Measurements from ENCODE around the gene PTPRR. TPM values are rescaled to one million over a fixed set of nuclear protein-coding genes. Genes with fewer than 3 reads are reported as not detected.

Gene PTPRR
- total RNA-seq, 4 donors from 2014 or later = 1.3 to 1.5 TPM; not detected in 2

DNA sequence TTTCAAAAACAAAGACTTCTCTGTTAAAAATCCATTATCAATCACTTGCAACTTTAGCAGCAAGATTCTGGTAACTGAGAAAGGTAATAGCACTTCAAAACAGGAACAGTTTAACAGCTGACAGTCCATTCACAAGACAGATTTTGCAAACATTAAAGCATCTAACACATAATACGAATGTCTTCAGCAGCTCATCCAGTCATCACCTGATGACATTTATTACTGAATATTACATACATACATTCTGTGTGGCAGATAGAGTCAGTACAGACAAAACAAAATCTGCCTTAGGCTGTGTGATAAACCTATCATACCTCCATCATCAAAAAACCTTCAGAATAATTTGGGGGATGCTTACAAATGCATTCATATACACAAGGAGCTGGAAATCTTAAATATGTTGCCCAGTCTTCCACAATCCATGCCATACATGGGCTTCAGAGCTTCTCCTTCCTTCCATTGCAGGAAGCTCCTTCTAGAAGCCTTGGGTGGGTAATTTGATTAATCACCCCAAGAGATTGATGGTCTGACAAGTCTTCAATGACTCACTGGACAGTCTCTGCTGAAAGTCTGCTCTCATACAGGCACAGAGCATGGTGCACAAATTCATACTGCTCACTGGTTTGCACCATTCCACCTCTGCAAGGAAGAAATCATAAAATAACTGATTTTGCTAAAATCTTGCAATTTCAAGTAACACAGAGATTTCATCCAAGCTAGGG lies 281.7 kb downstream of the PTPRR start:
- TF ChIP-seq, protein P1, sequence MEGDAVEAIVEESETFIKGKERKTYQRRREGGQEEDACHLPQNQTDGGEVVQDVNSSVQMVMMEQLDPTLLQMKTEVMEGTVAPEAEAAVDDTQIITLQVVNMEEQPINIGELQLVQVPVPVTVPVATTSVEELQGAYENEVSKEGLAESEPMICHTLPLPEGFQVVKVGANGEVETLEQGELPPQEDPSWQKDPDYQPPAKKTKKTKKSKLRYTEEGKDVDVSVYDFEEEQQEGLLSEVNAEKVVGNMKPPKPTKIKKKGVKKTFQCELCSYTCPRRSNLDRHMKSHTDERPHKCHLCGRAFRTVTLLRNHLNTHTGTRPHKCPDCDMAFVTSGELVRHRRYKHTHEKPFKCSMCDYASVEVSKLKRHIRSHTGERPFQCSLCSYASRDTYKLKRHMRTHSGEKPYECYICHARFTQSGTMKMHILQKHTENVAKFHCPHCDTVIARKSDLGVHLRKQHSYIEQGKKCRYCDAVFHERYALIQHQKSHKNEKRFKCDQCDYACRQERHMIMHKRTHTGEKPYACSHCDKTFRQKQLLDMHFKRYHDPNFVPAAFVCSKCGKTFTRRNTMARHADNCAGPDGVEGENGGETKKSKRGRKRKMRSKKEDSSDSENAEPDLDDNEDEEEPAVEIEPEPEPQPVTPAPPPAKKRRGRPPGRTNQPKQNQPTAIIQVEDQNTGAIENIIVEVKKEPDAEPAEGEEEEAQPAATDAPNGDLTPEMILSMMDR (IDR thresholded peaks at IDR 0.05; ENCODE audit: low read depth) = no peak

DNA sequence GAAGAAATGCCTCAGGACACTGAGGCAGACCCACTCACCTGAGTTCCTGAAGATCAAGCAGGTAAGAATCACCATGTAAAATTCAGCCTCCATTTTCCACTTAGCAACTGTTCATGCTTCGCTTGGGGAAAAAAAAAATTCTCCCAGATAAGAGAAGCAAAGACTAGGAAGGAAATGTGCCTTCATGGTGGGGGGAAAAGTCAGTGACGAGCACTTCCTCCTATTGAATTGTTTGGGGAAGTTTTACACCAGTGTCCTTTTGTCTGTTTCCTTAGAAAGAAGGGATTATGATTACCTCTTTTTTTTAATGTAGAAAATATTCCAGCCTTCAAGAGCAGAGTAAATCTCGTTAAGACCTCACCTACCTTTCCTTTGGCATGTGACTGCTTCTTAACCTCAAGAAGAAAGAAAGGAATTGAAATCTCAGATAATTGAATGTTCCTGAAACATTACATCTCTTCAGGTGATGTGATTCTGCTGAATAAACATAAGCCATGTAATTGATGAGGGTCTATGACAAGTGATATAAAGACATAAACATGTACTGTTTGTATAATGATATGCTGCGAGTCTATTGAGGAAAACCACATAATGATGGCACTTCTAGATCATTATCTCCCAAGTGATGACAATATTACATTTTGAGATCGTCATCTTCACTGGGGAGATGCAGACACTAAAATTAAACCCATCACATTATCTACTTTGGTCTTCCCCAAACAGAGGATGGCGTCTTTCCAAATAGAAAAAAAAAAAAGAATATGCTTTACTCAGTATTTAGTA lies 283.0 kb downstream of the PTPRR start, which contains the start of gene PTPRB:
TSS of gene PTPRB (minus strand) at position 127 of the 783 bp plus-strand sequence. CDS start at position 93, 34 bp downstream.
- TF ChIP-seq, protein P1 (IDR thresholded peaks at IDR 0.05; ENCODE audit: low read depth) = no peak

DNA sequence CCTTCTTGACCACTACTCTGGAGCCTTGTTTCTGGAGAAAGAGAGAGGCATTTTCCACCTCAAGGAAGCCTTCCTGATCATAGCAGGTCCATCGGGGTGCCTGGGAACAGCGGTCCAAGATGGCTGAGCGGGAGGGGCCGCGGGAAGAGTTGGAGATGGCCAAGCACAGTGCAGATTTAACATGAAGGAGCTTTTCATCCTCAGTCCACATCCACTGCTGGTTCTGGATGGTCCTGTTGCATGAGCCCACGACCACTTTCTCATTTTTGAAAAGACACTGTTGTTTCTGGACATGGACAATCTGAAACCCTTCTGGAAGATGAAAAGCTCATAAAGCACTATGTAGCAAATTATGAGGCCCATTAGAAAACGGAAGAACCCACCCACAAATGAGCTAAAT lies 284.8 kb downstream of the PTPRR start:
- TF ChIP-seq, protein P1 (IDR thresholded peaks at IDR 0.05; ENCODE audit: low read depth) = no peak

DNA sequence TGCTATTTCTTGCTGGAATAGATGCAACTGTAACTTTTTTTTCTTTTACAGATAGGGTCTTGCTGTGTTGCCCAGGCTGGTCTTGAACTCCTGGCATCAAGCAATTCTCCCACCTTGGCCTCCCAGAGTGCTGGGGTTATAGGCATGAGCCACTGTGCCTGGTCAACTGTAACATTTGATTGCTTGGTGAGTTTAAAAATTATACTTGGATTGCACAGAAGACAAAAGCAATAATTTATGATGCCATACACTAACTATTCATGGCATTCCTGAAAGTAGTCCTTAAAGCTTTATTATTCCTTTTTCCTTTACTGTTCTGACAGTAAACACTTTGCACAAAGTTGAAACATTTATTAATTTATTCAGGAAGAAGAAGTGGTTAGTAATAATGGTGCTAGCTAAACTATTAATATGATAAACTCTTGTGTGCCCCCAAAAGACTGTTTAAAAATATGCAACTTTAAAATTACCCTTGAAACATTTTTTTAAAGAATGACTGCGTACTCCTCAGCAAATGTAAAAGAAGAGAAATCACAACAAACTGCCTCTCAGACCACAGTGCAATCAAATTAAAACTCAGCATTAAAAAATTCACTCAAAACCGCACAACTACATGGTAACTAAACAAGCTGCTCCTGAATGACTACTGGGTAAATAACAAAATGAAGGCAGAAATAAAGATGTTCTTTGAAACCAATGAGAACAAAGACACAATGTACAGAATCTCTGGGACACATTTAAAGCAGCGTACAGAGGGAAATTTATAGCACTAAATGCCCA lies 291.6 kb downstream of the PTPRR start:
- TF ChIP-seq, protein P1 (IDR thresholded peaks at IDR 0.05; ENCODE audit: low read depth) = no peak

DNA sequence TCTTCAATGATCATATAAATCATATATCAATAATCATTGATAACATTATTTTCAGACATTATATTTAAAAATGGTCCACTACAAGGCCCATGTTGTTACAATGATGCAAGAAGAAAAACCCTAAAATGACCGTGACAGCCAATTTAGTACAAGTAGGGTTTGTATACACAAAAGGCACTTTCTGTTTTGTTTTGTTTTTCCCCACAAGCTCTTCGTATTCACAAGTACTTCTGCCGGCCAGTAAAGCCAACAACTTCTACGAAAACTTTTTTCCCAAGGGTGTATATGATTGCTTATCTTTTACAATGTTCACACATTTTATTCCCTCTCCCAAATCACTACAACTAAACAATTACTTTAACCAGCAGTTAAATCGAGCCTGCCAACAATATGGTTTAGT lies 292.9 kb downstream of the PTPRR start:
- TF ChIP-seq, protein P1 (IDR thresholded peaks at IDR 0.05; ENCODE audit: low read depth) = no peak

DNA sequence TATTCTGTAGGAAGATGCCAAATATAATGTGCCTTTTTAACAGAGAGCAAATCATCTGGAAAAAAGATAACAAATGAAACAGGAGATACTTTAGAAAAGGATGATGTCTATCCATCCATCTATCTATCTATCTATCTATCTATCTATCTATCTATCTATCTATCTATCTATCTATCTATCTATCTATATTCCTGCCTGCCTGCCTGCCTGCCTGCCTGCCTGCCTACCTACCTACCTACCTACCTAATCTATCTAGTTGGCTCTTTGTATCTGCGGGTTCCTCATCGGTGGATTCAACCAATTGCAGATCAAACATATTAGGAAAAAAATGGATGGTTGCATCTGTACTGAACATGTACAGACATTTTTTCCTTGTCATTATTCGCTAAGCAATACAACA lies 294.4 kb downstream of the PTPRR start:
- TF ChIP-seq, protein P1 (IDR thresholded peaks at IDR 0.05; ENCODE audit: low read depth) = no peak
